Glomerular visceral epithelial cell (primary cell): ENCODE measurements around the gene CPT1C.

Source experiments
- DNase-seq: peaks from one replicate; pipeline ENCODE4 v3.0.0-alpha.2; 2016; ENCODE audit errors: extremely low spot score

Gene CPT1C

GRCh38 chr19:49681830-49682229, 9.1 kb upstream of the CPT1C start:
- no peak for DNase-seq

GRCh38 chr19:49682274-49682673, 8.6 kb upstream of the CPT1C start:
- no peak for DNase-seq

GRCh38 chr19:49683814-49684250, 7.1 kb upstream of the CPT1C start:
- DNase-seq: no peak

- DNase-seq: no peak
Measured at GRCh38 chr19:49684251-49684982, 6.5 kb upstream of the CPT1C start.

GRCh38 chr19:49684983-49685553, 5.8 kb upstream of the CPT1C start:
- DNase-seq: no peak

GRCh38 chr19:49685845-49686332, 5.0 kb upstream of the CPT1C start:
- DNase-seq: no peak

- no peak for DNase-seq
Measured at GRCh38 chr19:49686503-49687088, 4.3 kb upstream of the CPT1C start.

GRCh38 chr19:49687150-49687549, 3.8 kb upstream of the CPT1C start:
- DNase-seq: no peak

- no peak for DNase-seq
Measured at GRCh38 chr19:49687566-49688316, 3.2 kb upstream of the CPT1C start.

GRCh38 chr19:49688531-49689132, 2.3 kb upstream of the CPT1C start:
- no peak for DNase-seq

GRCh38 chr19:49689133-49690078, 1.5 kb upstream of the CPT1C start, which contains the start of gene ADM5:
Gene ADM5, plus strand, starts transcription at chr19:49689594. Its CDS starts 244 bp downstream, at chr19:49689838.
- DNase-seq: no peak

GRCh38 chr19:49690079-49690655, 749 bp upstream of the CPT1C start:
- no peak for DNase-seq

- no peak for DNase-seq
Measured at GRCh38 chr19:49691243-49692146, 579 bp downstream of the CPT1C start.

- no peak for DNase-seq
Measured at GRCh38 chr19:49692147-49692506, 1.2 kb downstream of the CPT1C start.

GRCh38 chr19:49696115-49696514, 5.2 kb downstream of the CPT1C start:
- no peak for DNase-seq

- DNase-seq: no peak
Measured at GRCh38 chr19:49696865-49697264, 5.9 kb downstream of the CPT1C start.

GRCh38 chr19:49699364-49699763, 8.4 kb downstream of the CPT1C start:
- DNase-seq: no peak

- DNase-seq: no peak
Measured at GRCh38 chr19:49700563-49700962, 9.6 kb downstream of the CPT1C start.

GRCh38 chr19:49701271-49701786, 10.4 kb downstream of the CPT1C start:
- DNase-seq: no peak
